GM12874 (cell line): Measurements from ENCODE around the gene DNAH10.

ENCODE experiments used
- CTCF ChIP-seq: IDR thresholded peaks from 2 replicates; pipeline ENCODE4 v1.5.1; 2011; ENCODE audit warnings: low read depth, mild to moderate bottlenecking, control low read depth, low read length, moderate library complexity; ENCODE audit not compliant: insufficient read depth

DNAH10 gene

GRCh38 chr12:123845881-123846280 lies 83.8 kb downstream of the DNAH10 start:
- TF ChIP-seq CTCF: no peak

- TF ChIP-seq CTCF: no peak
These were observed 84.2 kb downstream of the DNAH10 start for GRCh38 chr12:123846340-123846739.

GRCh38 chr12:123847019-123847418 lies 84.9 kb downstream of the DNAH10 start:
- TF ChIP-seq CTCF: no peak

- no peak for TF ChIP-seq CTCF
These were observed 85.8 kb downstream of the DNAH10 start for GRCh38 chr12:123847876-123848275.

GRCh38 chr12:123849517-123849916 lies 87.4 kb downstream of the DNAH10 start:
- no peak for TF ChIP-seq CTCF

GRCh38 chr12:123850246-123851134 lies 88.4 kb downstream of the DNAH10 start:
- no peak for TF ChIP-seq CTCF

GRCh38 chr12:123853396-123854070 lies 91.4 kb downstream of the DNAH10 start:
- TF ChIP-seq CTCF: no peak
